ENCODE results near the gene PRELID3B. TPM values are rescaled to one million over a fixed set of nuclear protein-coding genes. Genes with fewer than 3 reads are reported as not detected.

Gene PRELID3B
- total RNA-seq, 1 donor from 2014 or later, result 78.8 TPM

- H3K27me3 ChIP-seq, result peaks cover 11% of the 10 kb centered on the region
- H3K4me2 ChIP-seq, result no peak overlapping the region
- H2AFZ ChIP-seq (replicated peaks), result no peak overlapping the region
- no peak overlapping the region for H3K4me3 ChIP-seq
- Mint-ChIP-seq H3K4me3 (no peak overlapping the region), H3K9me3 (no peaks in the 10 kb centered on the region), H3K27me3 (ENCODE audit: insufficient read depth, low read depth) (peaks cover 5% of the 10 kb centered on the region), H3K27ac (peak overlapping the region; percentile 81), H3K4me1 (peaks cover 23% of the 10 kb centered on the region), H3K36me3 (no peaks in the 10 kb centered on the region)
- no peaks in the 10 kb centered on the region for H3K9me3 ChIP-seq (ENCODE audit: low read depth)
- H4K20me1 ChIP-seq (ENCODE audit: low read depth), result no peaks in the 10 kb centered on the region
- no peaks in the 10 kb centered on the region for H3F3A ChIP-seq (ENCODE audit: low read depth)
- H3K9ac ChIP-seq, result no peak overlapping the region
- H3K4me1 ChIP-seq, result peaks cover 9% of the 10 kb centered on the region
- H3K79me2 ChIP-seq (ENCODE audit: low read depth), result no peaks in the 10 kb centered on the region
- no peaks in the 10 kb centered on the region for H3K36me3 ChIP-seq
- TF ChIP-seq EZH2phosphoT487 (IDR thresholded peaks at IDR 0.05) (no peak), CTCF (IDR thresholded peaks at IDR 0.05) (no peak), EZH2 (IDR thresholded peaks at IDR 0.05) (no peak)
- no peak overlapping the region for H3K27ac ChIP-seq
- peak; percentile 15 for DNase-seq (ENCODE audit: low spot score)
Observed at GRCh38 chr20:59010995-59011873, 31.4 kb downstream of the PRELID3B start.

- peaks cover 11% of the 10 kb centered on the region for H3K27me3 ChIP-seq
- peaks cover 9% of the 10 kb centered on the region for H3K4me1 ChIP-seq
- Mint-ChIP-seq H3K36me3 (no peaks in the 10 kb centered on the region), H3K9me3 (no peaks in the 10 kb centered on the region), H3K4me3 (no peak overlapping the region), H3K27ac (peak overlapping the region; percentile 81), H3K4me1 (peaks cover 22% of the 10 kb centered on the region), H3K27me3 (ENCODE audit: insufficient read depth, low read depth) (peaks cover 2% of the 10 kb centered on the region)
- TF ChIP-seq EZH2 (IDR thresholded peaks at IDR 0.05), result no peak
- TF ChIP-seq EZH2phosphoT487 (IDR thresholded peaks at IDR 0.05), result no peak
- TF ChIP-seq CTCF (IDR thresholded peaks at IDR 0.05), result no peak
- no peak overlapping the region for H3K4me2 ChIP-seq
- no peak overlapping the region for H3K9ac ChIP-seq
- H3K27ac ChIP-seq, result no peak overlapping the region
- H3K79me2 ChIP-seq (ENCODE audit: low read depth), result no peaks in the 10 kb centered on the region
- H2AFZ ChIP-seq (replicated peaks), result no peak overlapping the region
- H3F3A ChIP-seq (ENCODE audit: low read depth), result no peaks in the 10 kb centered on the region
- H3K4me3 ChIP-seq, result no peak overlapping the region
- no peaks in the 10 kb centered on the region for H3K9me3 ChIP-seq (ENCODE audit: low read depth)
- H4K20me1 ChIP-seq (ENCODE audit: low read depth), result no peaks in the 10 kb centered on the region
- no peaks in the 10 kb centered on the region for H3K36me3 ChIP-seq
- no peak for DNase-seq (ENCODE audit: low spot score)
Observed at GRCh38 chr20:59010321-59010994, 32.1 kb downstream of the PRELID3B start.

- Mint-ChIP-seq H3K36me3 (peaks cover 4% of the 10 kb centered on the region), H3K4me3 (no peak overlapping the region), H3K27me3 (ENCODE audit: insufficient read depth, low read depth) (peaks cover 4% of the 10 kb centered on the region), H3K9me3 (no peaks in the 10 kb centered on the region), H3K4me1 (peaks cover 27% of the 10 kb centered on the region), H3K27ac (no peak overlapping the region)
- Histone ChIP-seq H3K27ac (no peak overlapping the region), H3K79me2 (ENCODE audit: low read depth) (no peaks in the 10 kb centered on the region), H3K36me3 (no peaks in the 10 kb centered on the region), H3K27me3 (peaks cover 11% of the 10 kb centered on the region), H3K9ac (no peak overlapping the region), H3K4me2 (no peak overlapping the region), H3K4me3 (no peak overlapping the region), H3K4me1 (peaks cover 9% of the 10 kb centered on the region), H3F3A (ENCODE audit: low read depth) (no peaks in the 10 kb centered on the region), H4K20me1 (ENCODE audit: low read depth) (no peaks in the 10 kb centered on the region), H3K9me3 (ENCODE audit: low read depth) (no peaks in the 10 kb centered on the region), H2AFZ (replicated peaks) (no peak overlapping the region)
- DNase-seq (ENCODE audit: low spot score), result no peak
- TF ChIP-seq EZH2phosphoT487 (IDR thresholded peaks at IDR 0.05) (no peak), CTCF (IDR thresholded peaks at IDR 0.05) (no peak), EZH2 (IDR thresholded peaks at IDR 0.05) (no peak)
Observed at GRCh38 chr20:59008715-59009336, 33.8 kb downstream of the PRELID3B start.

All from neural progenitor cell (in vitro differentiated cells).